ENCODE data around the gene NID2. TPM values are rescaled to one million over a fixed set of nuclear protein-coding genes. Genes with fewer than 3 reads are reported as not detected.

The NID2 gene
- total RNA-seq, 4 donors from 2014 or later, result 0.17 to 3.0 (median 1.1) TPM

DNA sequence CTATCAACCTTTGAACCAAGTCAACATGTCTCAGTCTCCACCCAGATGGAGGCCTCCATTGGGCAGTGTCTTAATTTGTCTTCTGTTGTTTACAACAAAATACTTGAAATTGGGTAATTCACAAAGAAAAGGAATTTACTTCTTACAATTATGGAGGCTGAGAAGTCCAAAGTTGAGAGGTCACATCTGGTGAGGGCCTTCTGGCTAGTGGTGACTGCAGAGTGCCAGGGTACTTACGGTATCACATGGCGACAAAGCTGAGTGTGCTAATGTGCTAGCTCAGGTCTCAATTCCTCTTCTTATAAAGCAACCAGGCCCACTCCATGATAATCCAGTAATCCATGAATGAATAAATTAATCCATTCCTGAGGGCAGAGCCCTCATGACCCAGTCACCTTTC, 4.7 kb downstream of the NID2 start:
- no peak for TF ChIP-seq POLR2A (IDR thresholded peaks at IDR 0.05)
- TF ChIP-seq, protein P1, sequence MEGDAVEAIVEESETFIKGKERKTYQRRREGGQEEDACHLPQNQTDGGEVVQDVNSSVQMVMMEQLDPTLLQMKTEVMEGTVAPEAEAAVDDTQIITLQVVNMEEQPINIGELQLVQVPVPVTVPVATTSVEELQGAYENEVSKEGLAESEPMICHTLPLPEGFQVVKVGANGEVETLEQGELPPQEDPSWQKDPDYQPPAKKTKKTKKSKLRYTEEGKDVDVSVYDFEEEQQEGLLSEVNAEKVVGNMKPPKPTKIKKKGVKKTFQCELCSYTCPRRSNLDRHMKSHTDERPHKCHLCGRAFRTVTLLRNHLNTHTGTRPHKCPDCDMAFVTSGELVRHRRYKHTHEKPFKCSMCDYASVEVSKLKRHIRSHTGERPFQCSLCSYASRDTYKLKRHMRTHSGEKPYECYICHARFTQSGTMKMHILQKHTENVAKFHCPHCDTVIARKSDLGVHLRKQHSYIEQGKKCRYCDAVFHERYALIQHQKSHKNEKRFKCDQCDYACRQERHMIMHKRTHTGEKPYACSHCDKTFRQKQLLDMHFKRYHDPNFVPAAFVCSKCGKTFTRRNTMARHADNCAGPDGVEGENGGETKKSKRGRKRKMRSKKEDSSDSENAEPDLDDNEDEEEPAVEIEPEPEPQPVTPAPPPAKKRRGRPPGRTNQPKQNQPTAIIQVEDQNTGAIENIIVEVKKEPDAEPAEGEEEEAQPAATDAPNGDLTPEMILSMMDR (IDR thresholded peaks at IDR 0.05), result no peak
- DNase-seq (ENCODE audit: low spot score in 2 of 2), result no peak
- intact Hi-C loops (cut with DNase I; ENCODE audit: low total_unique reads), result no loop called here
- no peak overlapping the region for H3K4me3 ChIP-seq (ENCODE audit: low read depth, poor library complexity, severe bottlenecking)
- 97 to 100% methylated on average over 2 of the region's 2 CpGs for WGBS, 2 donors

- no peak for DNase-seq (ENCODE audit: low spot score in 2 of 2)
- WGBS, 2 donors, result 30 to 38% methylated on average over 2 of the region's 2 CpGs
- H3K4me3 ChIP-seq (ENCODE audit: low read depth, poor library complexity, severe bottlenecking), result no peak overlapping the region
- intact Hi-C loops (cut with DNase I; ENCODE audit: low total_unique reads), result no loop called here
- TF ChIP-seq, protein P1 (IDR thresholded peaks at IDR 0.05), result no peak
- TF ChIP-seq POLR2A (IDR thresholded peaks at IDR 0.05), result no peak
Measured at GRCh38 chr14:52063052-52063462, 5.8 kb downstream of the NID2 start.

DNA sequence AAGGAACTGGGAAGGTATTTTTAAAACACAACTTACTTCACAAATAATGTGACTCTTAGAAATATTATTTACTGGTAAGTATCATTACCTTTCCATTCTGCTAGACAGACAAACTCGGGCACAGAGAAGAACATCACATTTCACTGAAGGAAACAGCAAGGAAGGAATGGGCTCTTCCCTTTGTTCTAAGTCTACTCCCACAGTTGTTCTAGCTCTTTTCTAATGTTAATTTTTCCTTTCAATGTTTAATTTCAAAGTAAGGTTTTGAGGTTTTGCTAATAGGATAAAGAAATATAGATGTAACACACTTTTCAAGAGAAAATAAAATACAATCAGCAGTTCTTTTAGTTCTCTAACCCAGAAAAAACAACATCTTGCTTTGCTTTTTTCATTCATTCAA, 7.0 kb downstream of the NID2 start:
- TF ChIP-seq, protein P1 (IDR thresholded peaks at IDR 0.05), result no peak
- TF ChIP-seq POLR2A (IDR thresholded peaks at IDR 0.05), result no peak
- no peak for DNase-seq (ENCODE audit: low spot score in 2 of 2)
- no peak overlapping the region for H3K4me3 ChIP-seq (ENCODE audit: low read depth, poor library complexity, severe bottlenecking)
- 90 to 93% methylated on average over 1 of the region's 1 CpG for whole genome bisulfite sequencing, 2 donors
- intact Hi-C loops (cut with DNase I; ENCODE audit: low total_unique reads), result no loop called here

- no peak for DNase-seq (ENCODE audit: low spot score in 2 of 2)
- no peak for TF ChIP-seq POLR2A (IDR thresholded peaks at IDR 0.05)
- TF ChIP-seq, protein P1 (IDR thresholded peaks at IDR 0.05), result no peak
- no peak overlapping the region for H3K4me3 ChIP-seq (ENCODE audit: low read depth, poor library complexity, severe bottlenecking)
- WGBS, 2 donors, result 84 to 85% methylated on average over 5 of the region's 5 CpGs
- intact Hi-C loops (cut with DNase I; ENCODE audit: low total_unique reads), result no loop called here
Measured at GRCh38 chr14:52061390-52061789, 7.5 kb downstream of the NID2 start.

- WGBS, 2 donors, result 14 to 17% methylated on average over 6 of the region's 6 CpGs
- no peak for DNase-seq (ENCODE audit: low spot score in 2 of 2)
- intact Hi-C loops (cut with DNase I; ENCODE audit: low total_unique reads), result no loop called here
- TF ChIP-seq POLR2A (IDR thresholded peaks at IDR 0.05), result no peak
- TF ChIP-seq, protein P1 (IDR thresholded peaks at IDR 0.05), result no peak
- no peak overlapping the region for H3K4me3 ChIP-seq (ENCODE audit: low read depth, poor library complexity, severe bottlenecking)
Measured at GRCh38 chr14:52060080-52060479, 8.8 kb downstream of the NID2 start.

DNA sequence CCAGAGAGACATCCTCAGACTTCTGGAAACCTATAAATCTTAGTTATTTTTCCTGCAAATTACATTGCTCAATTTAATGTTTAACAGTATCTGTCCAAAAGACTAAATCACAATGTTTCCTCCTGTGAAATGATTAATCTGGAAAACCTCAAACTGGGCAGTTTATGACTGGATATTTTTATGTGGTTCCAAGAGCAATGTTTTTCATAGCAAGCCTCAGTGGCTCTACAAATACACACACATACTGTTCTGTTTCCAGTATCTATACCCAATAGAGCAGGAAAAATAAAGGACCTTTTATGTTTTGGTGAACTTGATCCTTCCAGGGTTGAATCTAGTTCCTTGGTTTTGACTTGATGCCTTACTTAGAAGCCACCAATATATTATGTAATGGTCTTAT, 9.2 kb downstream of the NID2 start:
- no peak overlapping the region for H3K4me3 ChIP-seq (ENCODE audit: low read depth, poor library complexity, severe bottlenecking)
- intact Hi-C loops (cut with DNase I; ENCODE audit: low total_unique reads), result no loop called here
- TF ChIP-seq, protein P1 (IDR thresholded peaks at IDR 0.05), result no peak
- no peak for TF ChIP-seq POLR2A (IDR thresholded peaks at IDR 0.05)
- no peak for DNase-seq (ENCODE audit: low spot score in 2 of 2)

Measured in lower leg skin (tissue), 4 donors.